Naive thymus-derived CD8-positive, alpha-beta T cell (primary cell): Measurements from ENCODE around the gene ADRA1B. TPM values are rescaled to one million over a fixed set of nuclear protein-coding genes. Genes with fewer than 3 reads are reported as not detected.

Experiments used
- ATAC-seq, 2 donors: fragments of 150-1000 bp; cut with Tn5 transposase in 1 of 2; sonication (Bioruptor Pico), chemical (Tn5 transposase) in 1 of 2; 1 replicate in 1 of 2; 2 replicates in 1 of 2; pipeline ENCODE4 v1.10.0; 2021; ENCODE audit warnings: mild to moderate bottlenecking in 2 of 2, moderate library complexity in 2 of 2
- POLR2A ChIA-PET: fragments of 350-600 bp; sonication (Branson Sonifier 250); formaldehyde crosslinking; loops from one replicate; lab custom pipeline; 2021; ENCODE audit warnings: antibody characterized with exemption; lab: Charles Lee
- DNase-seq, 10 donors: peaks; one replicate each; pipeline versions ENCODE4 v3.0.0 to v3.0.0-alpha.2; 2020 to 2022
- H3K27ac Mint-ChIP-seq, 10 donors: one replicate each; pipeline ENCODE4 v1.8.0; 2020 to 2022; ENCODE audit warnings: mild to moderate bottlenecking in 10 of 10, mixed read lengths in 10 of 10, moderate library complexity in 4 of 10, inconsistent platforms in 1 of 10
- H3K27me3 Mint-ChIP-seq, 5 donors: one replicate each; pipeline ENCODE4 v1.8.0; 2021 to 2022; ENCODE audit warnings: mixed read lengths in 5 of 5
- H3K36me3 Mint-ChIP-seq, 3 donors: one replicate each; pipeline ENCODE4 v1.8.0; 2020 to 2022; ENCODE audit warnings: mixed read lengths in 3 of 3, mild to moderate bottlenecking in 2 of 3, inconsistent platforms in 1 of 3
- H3K4me1 Mint-ChIP-seq, 4 donors: one replicate each; pipeline ENCODE4 v1.8.0; 2021 to 2022; ENCODE audit warnings: mixed read lengths in 4 of 4
- H3K4me3 Mint-ChIP-seq, 10 donors: one replicate each; pipeline ENCODE4 v1.8.0; 2020 to 2022; ENCODE audit warnings: mild to moderate bottlenecking in 10 of 10, mixed read lengths in 10 of 10, moderate library complexity in 6 of 10, inconsistent platforms in 1 of 10
- H3K9me3 Mint-ChIP-seq, 9 donors: one replicate each; pipeline ENCODE4 v1.8.0; 2020 to 2022; ENCODE audit warnings: mixed read lengths in 9 of 9, mild to moderate bottlenecking in 3 of 9, inconsistent platforms in 1 of 9, moderate library complexity in 1 of 9
- polyA plus RNA-seq, 3 donors: library from polyadenylated mRNA; unstranded; fragments of 300-500 nt; fragmentation: Illumina TruSeq; gene quantifications; one replicate each; pipeline ENCODE4 v1.2.3, GENCODE V29; 2021
- total RNA-seq, 8 experiments: library from RNA in 2 of 8; stranded (reverse) in 2 of 8; gene quantifications; one replicate each; pipeline ENCODE4 v1.2.3 and lab custom pipeline; 2021 to 2026

ADRA1B gene
- total and polyA plus RNA-seq, 5 experiments from 2014 or later, result not detected

DNA sequence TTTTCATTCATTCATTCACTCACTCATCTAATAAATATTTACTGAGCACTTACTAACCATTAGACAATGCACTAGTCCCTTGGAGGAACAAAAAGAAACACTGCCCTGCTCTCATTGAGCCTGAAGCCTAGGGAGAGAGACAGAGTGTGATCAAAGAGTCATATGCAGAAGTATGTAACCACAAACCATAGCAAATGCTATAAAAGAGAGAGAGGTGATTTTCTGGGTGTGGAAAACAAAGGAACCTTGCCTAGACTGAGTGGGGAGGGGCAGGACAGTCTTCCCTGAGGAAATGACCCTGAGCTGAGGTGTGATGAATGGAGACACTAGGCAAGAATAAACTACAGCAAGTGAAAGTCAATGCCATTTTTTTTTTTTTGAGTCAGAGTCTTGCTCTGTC is 10.8 kb upstream of the ADRA1B start:
- Mint-ChIP-seq H3K4me3 (no peak overlapping the region), H3K9me3 (no peaks in the 10 kb centered on the region), H3K36me3 (no peaks in the 10 kb centered on the region), H3K27ac (no peak overlapping the region), H3K27me3 (peaks cover 0 to 18% (median 13%) of the 10 kb centered on the region in 5 donors), H3K4me1 (peaks cover 0 to 12% (median 4%) of the 10 kb centered on the region in 4 donors)
- POLR2A ChIA-PET, result no interaction called here
- no peak for ATAC-seq
- no peak for DNase-seq

DNA sequence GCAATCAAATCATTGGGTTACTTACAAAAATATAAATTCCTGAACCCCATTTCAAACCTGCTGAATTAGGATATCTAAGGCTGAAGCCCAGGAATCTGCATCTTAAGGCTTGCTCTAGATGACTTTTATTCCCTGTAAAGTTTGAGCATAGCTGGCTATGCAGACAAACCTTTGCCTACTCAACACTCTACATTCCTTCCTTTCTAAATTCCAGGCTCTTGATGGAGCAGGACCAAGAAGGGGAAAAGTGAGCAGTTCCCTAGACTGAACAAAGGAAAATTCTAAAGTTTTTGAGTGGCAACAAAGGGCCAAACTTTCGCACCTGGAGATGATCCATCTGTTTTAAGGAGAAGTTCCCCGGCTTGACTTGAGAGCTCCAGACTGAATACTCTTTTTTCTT is 9.8 kb upstream of the ADRA1B start:
- H3K4me3 Mint-ChIP-seq, result no peak overlapping the region
- no peak overlapping the region for H3K27ac Mint-ChIP-seq
- H3K27me3 Mint-ChIP-seq, result peaks cover 0 to 18% (median 11%) of the 10 kb centered on the region in 5 donors
- peaks cover 0 to 12% (median 4%) of the 10 kb centered on the region in 4 donors for H3K4me1 Mint-ChIP-seq
- POLR2A ChIA-PET, result no interaction called here
- ATAC-seq (no peak), DNase-seq (no peak)
- no peaks in the 10 kb centered on the region for H3K9me3 Mint-ChIP-seq
- no peaks in the 10 kb centered on the region for H3K36me3 Mint-ChIP-seq

- POLR2A ChIA-PET, result no interaction called here
- no peaks in the 10 kb centered on the region for H3K9me3 Mint-ChIP-seq
- H3K36me3 Mint-ChIP-seq, result no peaks in the 10 kb centered on the region
- no peak overlapping the region for H3K27ac Mint-ChIP-seq
- peaks cover 0 to 12% (median 4%) of the 10 kb centered on the region in 4 donors for H3K4me1 Mint-ChIP-seq
- no peak overlapping the region for H3K4me3 Mint-ChIP-seq
- H3K27me3 Mint-ChIP-seq, result peaks cover 0 to 18% (median 9%) of the 10 kb centered on the region in 5 donors
- no peak for ATAC-seq
- no peak for DNase-seq
Observed at GRCh38 chr5:159906943-159907342, 9.3 kb upstream of the ADRA1B start.

DNA sequence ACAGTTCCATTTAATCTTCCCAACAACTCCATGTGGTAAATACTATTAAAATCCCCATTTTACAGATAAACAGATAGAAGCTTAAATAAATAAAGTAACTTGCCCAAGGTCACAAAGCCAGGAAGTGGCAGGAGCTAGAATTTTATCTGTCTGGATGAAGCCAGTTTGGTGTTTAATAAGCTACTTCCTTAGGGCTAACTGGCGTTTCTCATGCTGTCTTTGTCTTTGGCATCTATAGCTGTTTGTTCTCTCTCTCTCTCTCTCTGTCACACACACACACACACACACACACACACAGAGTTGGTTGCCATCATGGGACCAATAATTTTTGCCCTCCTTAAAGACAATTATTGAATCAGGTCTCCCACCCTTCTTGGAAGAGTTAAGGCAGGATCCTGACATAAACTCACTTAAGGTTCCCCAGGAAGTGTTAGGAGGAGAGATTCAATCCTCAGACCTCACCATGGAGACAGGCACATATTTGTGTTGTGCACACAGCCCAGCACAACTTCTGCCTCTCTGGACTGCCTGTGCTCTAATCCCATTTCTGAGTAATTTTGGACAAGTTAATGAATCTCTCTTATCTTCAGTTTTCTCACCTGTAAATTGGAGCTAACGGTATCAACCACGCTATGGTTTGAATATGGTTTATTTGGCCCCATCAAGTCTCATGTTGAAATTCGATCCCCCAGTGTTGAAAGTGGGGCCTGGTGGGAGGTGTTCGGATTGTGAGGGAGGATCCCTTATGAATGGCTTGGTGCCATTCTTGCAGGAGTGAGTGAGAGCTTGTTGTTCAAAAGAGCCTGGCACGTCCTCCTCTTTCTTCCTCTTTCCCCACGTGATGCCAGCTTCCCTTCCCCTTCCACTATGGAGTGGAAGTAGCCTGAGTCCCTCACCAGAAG is 8.3 kb upstream of the ADRA1B start:
- Mint-ChIP-seq H3K9me3 (no peaks in the 10 kb centered on the region), H3K4me3 (no peak overlapping the region), H3K36me3 (no peaks in the 10 kb centered on the region), H3K27me3 (peaks cover 4 to 24% (median 6%) of the 10 kb centered on the region in 5 donors), H3K4me1 (peaks cover 0 to 12% (median 4%) of the 10 kb centered on the region in 4 donors), H3K27ac (no peak overlapping the region)
- ATAC-seq (no peak), DNase-seq (no peak)
- POLR2A ChIA-PET, result interaction anchor here (0.6 kb wide), 2 partner anchors 462 to 472 kb away, joined by 3 read pairs; no protein-coding TSS in a partner anchor

GRCh38 chr5:159908591-159908940 is 7.7 kb upstream of the ADRA1B start:
- H3K4me3 Mint-ChIP-seq, result no peak overlapping the region
- no peaks in the 10 kb centered on the region for H3K9me3 Mint-ChIP-seq
- DNase-seq (no peak), ATAC-seq (no peak)
- H3K36me3 Mint-ChIP-seq, result no peaks in the 10 kb centered on the region
- no peak overlapping the region for H3K27ac Mint-ChIP-seq
- peaks cover 0 to 12% (median 4%) of the 10 kb centered on the region in 4 donors for H3K4me1 Mint-ChIP-seq
- POLR2A ChIA-PET, result no interaction called here
- peaks cover 4 to 29% (median 8%) of the 10 kb centered on the region in 5 donors for H3K27me3 Mint-ChIP-seq

GRCh38 chr5:159909126-159909525 is 7.2 kb upstream of the ADRA1B start:
- no peak overlapping the region for H3K4me3 Mint-ChIP-seq
- peaks cover 0 to 12% (median 4%) of the 10 kb centered on the region in 4 donors for H3K4me1 Mint-ChIP-seq
- ATAC-seq (no peak), DNase-seq (no peak)
- POLR2A ChIA-PET, result no interaction called here
- no peaks in the 10 kb centered on the region for H3K9me3 Mint-ChIP-seq
- no peaks in the 10 kb centered on the region for H3K36me3 Mint-ChIP-seq
- peaks cover 4 to 35% (median 13%) of the 10 kb centered on the region in 5 donors for H3K27me3 Mint-ChIP-seq
- no peak overlapping the region for H3K27ac Mint-ChIP-seq

DNA sequence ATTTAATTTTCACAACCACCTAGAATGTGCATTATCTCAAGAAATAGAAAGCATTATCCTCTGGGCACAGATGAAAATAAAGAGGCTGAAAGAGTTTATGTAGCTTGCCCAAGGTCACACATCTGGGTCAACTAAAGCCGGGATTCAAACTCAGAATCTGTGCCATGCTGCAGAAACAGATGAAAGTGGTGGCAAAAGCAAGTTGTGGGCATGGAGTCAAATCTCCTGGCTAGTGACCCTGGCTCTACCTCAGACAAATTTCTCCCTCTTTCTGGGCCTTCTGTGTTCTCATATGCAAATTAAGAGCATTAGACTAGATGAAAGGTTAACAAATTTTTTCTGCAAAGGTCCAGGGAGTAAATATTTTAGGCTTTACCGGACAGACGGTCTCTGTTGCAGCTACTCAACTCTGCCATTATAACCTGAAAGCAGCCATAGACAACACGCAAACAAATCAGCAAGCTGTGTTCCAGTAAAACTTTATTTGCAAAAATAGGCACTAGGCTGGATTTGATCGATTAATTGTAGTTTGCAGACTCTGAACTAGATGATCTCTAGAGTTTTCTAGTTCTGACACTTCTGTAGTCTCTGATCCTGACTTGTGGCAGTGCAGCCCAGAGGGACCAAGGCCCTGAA is 6.0 kb upstream of the ADRA1B start:
- DNase-seq, result no peak
- no peak for ATAC-seq
- Mint-ChIP-seq H3K27ac (no peak overlapping the region), H3K36me3 (no peaks in the 10 kb centered on the region), H3K9me3 (no peaks in the 10 kb centered on the region), H3K4me3 (no peak overlapping the region), H3K4me1 (peaks cover 0 to 5% (median 3%) of the 10 kb centered on the region in 4 donors), H3K27me3 (peaks cover 8 to 46% (median 21%) of the 10 kb centered on the region in 5 donors)
- POLR2A ChIA-PET, result no interaction called here

GRCh38 chr5:159910843-159911229 is 5.4 kb upstream of the ADRA1B start:
- Mint-ChIP-seq H3K9me3 (no peaks in the 10 kb centered on the region), H3K27ac (no peak overlapping the region), H3K4me3 (no peak overlapping the region), H3K27me3 (peaks cover 13 to 51% (median 26%) of the 10 kb centered on the region in 5 donors), H3K4me1 (peaks cover 0 to 6% (median 3%) of the 10 kb centered on the region in 4 donors), H3K36me3 (no peaks in the 10 kb centered on the region)
- DNase-seq, result no peak
- POLR2A ChIA-PET, result no interaction called here
- no peak for ATAC-seq

GRCh38 chr5:159911349-159911748 is 4.9 kb upstream of the ADRA1B start:
- DNase-seq, result no peak
- ATAC-seq, result no peak
- Mint-ChIP-seq H3K4me3 (no peak overlapping the region), H3K9me3 (no peaks in the 10 kb centered on the region), H3K36me3 (no peaks in the 10 kb centered on the region), H3K4me1 (peaks cover 0 to 7% (median 3%) of the 10 kb centered on the region in 4 donors), H3K27ac (no peak overlapping the region), H3K27me3 (peaks cover 13 to 54% (median 26%) of the 10 kb centered on the region in 5 donors)
- POLR2A ChIA-PET, result no interaction called here

DNA sequence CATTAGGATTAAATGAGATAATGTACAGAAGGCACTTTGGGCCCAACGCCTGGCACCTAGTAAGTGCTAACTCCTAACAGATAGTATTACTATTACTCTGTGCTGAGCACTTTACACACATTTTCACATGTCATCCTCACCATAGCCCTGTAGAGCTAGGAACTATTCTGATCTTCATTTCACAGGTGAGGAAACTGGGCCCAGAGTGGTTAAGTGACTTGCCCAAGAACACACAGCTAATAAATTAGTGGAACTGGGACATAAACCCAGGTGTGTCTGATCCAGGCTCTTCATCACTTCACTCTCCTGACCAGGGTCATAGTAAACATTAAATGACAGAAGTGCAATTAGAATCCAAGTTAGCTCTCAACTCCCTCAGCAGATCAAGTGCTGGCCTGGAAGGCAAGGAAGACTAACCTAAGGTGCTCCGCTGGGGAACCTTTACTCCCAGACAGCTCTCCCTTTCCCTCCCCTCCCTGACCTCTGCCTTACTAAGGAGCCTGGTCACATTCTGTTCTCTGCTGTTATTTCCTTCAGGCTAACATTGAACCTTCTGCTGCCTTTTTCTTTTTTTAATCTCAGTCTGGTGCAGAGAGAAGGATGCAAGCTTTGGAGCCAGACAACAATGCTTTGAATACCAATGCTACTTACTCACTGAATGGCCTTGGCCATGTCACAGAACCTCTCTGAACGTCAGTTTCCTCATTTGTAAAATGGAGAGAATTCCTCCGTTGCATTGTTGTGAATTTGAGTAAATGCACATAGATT is 4.1 kb upstream of the ADRA1B start:
- Mint-ChIP-seq H3K4me1 (peaks cover under 1 to 12% (median 9%) of the 10 kb centered on the region in 4 donors), H3K36me3 (no peaks in the 10 kb centered on the region), H3K27me3 (peaks cover 17 to 61% (median 30%) of the 10 kb centered on the region in 5 donors), H3K9me3 (no peaks in the 10 kb centered on the region), H3K4me3 (no peak overlapping the region), H3K27ac (no peak overlapping the region)
- POLR2A ChIA-PET, result no interaction called here
- DNase-seq (no peak), ATAC-seq (no peak)

DNA sequence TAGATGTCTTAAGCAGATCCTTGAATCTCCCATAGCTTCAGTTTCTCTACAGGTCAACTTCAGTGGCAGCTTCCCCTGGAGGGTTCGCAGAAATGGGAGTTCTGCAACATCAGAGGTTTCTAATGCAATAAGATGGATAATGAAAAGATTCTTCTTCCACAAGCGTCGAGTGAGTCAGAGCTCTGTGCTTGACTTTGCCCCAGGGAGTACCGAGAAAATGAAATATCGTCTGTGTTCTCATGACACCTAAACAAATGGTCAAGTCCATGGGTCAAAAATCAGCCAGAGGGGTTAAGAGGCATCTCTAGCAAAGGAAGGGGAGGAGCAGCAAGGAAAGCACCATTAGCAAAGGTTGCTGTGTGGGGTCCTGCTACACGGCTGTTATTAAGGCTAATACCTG is 3.2 kb upstream of the ADRA1B start:
- ATAC-seq (no peak), DNase-seq (no peak)
- Mint-ChIP-seq H3K27ac (no peak overlapping the region), H3K36me3 (no peaks in the 10 kb centered on the region), H3K4me3 (no peak overlapping the region), H3K4me1 (peaks cover 2 to 15% (median 11%) of the 10 kb centered on the region in 4 donors), H3K27me3 (peaks cover 24 to 66% (median 35%) of the 10 kb centered on the region in 5 donors), H3K9me3 (no peaks in the 10 kb centered on the region)
- POLR2A ChIA-PET, result interaction anchor here (0.6 kb wide), 1 partner anchor 732 kb away, joined by 3 read pairs; no protein-coding TSS in a partner anchor

DNA sequence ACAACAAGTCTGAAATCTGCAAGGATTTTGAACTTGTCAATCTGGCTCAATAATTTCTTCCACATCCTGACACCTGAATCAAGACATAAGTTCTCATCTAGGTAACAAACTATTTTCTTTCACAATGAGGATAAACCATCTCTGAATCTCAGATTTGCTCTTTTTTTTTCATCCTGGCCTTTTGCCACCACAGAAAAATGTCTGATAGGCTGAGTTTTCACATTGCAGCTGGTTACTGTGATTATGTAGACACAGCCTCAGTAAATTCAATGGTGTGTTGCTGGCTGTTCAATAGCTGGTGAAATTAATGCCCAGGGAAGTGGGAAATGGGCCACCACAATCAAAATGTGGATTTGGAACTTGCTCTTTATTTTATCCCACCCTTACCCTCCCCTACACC is 2.8 kb upstream of the ADRA1B start:
- POLR2A ChIA-PET, result interaction anchor here (0.6 kb wide), 1 partner anchor 733 kb away, joined by 3 read pairs; no protein-coding TSS in a partner anchor
- ATAC-seq, result no peak
- Mint-ChIP-seq H3K27ac (no peak overlapping the region), H3K36me3 (no peaks in the 10 kb centered on the region), H3K9me3 (no peaks in the 10 kb centered on the region), H3K4me1 (peaks cover 2 to 15% (median 11%) of the 10 kb centered on the region in 4 donors), H3K4me3 (no peak overlapping the region), H3K27me3 (peaks cover 28 to 65% (median 36%) of the 10 kb centered on the region in 5 donors)
- DNase-seq, result no peak
